ENCODE results near the gene JAK2.
"Not testable (repeated sequence)": the region's sequence is repeated elsewhere in the genome, so short reads cannot be mapped to it uniquely, and the experiment has no call there.

The JAK2 gene

DNA sequence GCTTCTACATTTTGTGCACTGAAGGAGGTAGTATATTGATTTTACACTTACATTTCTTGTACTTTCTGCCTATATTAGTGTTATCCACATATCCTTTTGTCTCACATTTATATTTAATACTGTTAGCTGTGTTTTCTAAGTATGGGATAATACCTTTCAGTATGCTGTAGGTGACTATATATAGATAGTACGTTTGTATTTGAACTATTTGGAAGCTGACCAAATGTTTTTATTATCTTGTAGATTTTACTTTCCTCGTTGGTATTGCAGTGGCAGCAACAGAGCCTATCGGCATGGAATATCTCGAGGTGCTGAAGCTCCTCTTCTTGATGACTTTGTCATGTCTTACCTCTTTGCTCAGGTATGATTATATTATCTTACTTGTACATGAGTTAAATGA is 59.1 kb downstream of the JAK2 start:
- DNase-seq: no peak

DNA sequence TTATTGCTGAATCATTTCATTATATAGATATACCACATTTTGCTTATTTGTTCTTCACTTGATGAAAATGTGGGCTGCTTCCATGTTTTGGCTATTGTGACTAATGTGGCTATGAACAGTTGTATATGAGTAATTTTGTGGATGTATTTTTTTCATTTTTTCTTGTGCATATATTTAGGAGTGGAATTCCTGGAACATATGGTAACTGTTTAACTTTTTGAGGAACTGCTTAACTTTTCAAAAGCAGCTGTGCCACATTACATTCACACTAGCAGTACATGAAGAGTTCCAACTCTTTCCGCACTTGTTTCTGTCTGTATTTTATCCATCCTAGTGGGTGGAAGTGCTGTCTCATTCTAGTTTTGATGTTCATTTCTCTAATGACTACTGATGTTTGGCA is 67.8 kb downstream of the JAK2 start:
- DNase-seq: no peak

DNA sequence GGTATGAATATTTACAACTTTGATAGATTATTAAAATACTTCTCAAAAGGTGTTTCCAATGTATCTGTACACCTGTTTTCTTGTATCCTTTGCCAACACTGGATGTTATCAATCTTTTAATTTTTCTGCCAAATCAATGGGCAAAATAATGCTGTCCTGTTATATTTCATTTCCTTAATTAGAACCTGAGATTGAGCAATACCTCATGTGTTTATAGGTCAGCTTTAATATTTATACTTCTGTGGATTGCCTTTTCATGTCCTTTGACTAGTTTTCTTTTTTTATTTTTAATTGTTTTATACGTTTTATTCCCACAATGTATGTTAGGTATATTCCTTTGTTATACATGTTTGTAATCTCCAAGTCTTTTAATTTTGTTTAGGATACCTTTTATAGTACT is 77.6 kb downstream of the JAK2 start:
- no peak for DNase-seq

DNA sequence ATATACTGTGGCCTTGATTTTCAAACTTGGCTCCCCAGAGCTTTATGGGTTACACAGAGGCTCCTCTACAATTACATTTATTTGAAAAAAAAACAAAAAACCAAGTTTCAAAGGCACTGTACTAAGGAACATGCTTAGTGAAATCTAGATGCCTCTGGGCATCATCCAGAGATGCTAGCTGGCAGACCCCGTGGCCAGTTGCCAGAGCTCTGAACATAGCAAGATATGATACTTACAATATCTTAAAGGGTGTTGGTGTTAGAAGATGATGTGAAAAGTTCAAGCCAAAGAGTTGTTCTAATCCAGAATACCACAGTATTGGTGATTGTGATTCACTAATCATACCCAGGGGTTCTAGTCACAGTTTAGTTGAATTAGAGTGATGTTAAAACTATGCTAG is 87.8 kb downstream of the JAK2 start:
- no peak for DNase-seq

DNA sequence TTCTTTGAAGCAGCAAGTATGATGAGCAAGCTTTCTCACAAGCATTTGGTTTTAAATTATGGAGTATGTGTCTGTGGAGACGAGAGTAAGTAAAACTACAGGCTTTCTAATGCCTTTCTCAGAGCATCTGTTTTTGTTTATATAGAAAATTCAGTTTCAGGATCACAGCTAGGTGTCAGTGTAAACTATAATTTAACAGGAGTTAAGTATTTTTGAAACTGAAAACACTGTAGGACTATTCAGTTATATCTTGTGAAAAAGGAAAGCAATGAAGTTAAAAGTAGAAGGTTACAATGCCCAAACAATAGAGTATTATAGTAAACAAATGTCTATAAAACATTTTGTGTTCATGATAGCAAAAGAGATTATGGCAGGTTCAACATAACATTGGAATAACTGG is 88.6 kb downstream of the JAK2 start:
- DNase-seq: no peak

DNA sequence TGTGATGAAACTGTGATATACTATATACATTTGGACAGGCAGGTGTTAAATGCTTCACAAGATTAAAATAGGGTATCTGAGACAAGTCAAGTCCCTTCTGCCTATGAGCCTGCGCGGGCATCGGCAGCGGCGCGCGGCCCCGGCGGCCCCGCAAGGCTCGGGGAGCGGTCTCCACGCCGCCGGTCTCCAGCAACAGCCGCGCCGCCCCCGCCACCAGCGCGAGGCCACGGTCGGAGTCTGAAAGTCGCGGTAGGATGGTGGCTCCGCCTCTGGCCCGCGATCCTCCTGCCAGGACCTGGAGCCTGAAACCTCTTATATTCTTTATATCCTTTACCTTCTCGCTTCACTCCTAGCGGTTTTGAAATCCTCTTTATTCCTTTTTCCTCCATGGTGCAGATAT is 100.9 kb downstream of the JAK2 start:
- DNase-seq: no peak

DNA sequence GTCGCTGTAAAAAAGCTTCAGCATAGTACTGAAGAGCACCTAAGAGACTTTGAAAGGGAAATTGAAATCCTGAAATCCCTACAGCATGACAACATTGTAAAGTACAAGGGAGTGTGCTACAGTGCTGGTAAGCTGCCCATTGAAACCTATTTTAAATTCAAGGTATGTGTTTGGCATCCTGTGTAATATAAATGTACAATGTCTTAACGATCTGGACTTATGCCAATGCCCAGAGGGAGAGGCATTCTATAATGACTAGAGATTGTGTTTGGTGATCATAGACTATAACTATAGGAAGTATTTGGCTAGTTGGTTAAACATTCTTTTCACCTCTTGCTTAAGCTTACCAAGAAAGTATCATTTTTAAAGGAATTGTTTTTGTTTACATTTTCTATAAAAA is 104.7 kb downstream of the JAK2 start:
- DNase-seq: no peak

DNA sequence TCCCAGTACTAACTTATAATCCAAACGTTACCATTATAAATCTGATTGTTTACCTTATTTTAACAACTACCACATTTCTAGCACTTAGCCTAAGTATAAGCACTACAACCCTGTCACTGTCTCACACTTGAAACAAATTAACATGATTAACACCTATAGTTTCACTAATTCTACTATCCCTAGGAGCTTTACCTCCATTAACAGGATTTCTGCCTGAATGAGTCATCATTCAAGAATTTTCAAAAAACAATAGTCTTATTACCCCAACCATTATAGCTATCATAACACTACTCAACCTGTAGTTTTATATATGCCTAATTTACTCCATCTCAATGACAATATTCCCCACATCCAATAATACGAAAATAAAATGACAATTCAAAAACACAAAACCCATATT is 110.7 kb downstream of the JAK2 start:
- DNase-seq: no peak

DNA sequence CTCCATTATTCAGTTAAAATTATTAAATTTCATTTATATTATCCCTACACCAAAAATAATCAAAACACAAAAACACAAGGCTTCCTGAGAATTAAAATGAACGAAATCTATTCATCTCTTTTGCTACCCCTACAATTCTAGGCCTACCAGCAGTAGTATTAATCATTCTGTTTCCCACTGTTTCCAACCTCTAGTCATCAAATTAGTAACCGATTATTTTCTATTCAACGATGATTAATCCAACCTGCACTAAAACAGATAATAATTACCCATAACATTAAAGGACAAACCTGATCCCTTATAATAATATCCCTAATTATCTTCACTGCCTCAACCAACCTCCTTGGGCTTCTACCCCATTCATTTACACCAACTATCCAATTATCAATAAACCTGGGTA is 114.4 kb downstream of the JAK2 start:
- no peak for DNase-seq

DNA sequence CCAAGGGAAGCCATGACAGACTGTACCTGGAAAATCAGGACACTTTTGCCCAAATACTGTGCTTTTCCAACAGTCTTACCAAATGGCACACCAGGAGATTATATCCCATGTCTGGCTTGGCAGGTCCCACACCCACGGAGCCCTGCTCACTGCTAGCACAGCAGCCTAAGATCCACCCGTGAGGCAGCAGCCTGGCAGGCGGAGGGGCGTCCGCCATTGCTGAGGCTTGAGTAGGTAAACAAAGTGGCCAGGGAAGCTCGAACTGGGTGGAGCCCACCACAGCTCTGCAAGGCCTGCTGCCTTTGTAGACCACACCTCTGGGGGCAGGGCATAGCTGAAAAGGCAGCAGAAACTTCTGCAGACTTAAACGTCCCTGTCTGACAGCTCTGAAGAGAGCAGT is 116.1 kb downstream of the JAK2 start:
- not testable (repeated sequence) for DNase-seq

DNA sequence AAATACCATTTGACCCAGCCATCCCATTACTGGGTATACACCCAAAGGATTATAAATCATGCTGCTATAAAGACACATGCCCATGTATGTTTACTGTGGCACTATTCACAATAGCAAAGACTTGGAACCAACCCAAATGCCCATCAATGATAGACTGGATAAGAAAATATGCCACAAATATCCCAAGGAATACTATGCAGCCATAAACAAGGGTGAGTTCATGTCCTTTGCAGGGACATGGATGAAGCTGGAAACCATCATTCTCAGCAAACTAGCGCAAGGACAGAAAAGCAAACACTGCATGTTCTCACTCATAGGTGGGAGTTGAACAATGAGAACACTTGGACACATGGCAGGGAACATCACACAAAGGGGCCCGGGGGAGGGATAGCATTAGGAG is 121.4 kb downstream of the JAK2 start:
- not testable (repeated sequence) for DNase-seq

DNA sequence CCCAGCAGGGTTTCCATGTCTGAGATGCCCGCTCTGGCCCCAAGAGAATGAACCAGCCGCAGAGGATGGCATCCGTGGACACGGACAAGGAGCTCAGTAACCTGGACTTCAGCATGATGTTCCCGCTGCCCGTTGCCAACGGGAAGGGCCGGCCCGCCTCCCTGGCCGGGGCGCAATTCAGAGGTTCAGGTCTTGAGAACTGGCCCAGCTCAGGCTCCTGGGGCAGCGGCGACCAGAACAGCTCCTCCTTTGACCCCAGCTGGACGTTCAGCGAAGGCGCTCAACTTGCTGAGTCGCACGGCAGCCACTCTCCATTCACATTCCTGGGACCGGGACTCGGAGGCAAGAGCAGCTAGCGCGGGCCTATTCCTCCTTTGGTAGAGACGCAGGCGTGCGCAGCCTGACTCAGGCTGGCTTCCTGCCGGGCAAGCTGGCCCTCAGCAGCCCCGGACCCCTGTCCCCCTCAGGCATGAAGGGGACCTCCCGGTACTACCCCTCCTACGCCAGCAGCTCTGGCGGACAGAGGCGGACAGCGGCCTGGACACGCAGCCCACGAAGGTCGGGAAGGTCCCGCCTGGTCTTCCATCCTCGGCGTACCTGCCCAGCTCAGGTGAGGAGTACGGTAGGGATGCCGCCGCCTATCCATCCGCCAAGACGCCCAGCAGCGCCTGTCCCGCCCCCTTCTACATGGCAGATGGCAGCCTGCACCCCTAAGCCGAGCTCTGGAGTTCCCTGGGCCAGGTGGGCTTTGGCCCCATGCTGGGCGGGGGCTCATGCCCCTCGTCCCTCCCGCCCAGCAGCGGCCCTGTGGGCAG is 126.0 kb downstream of the JAK2 start:
- DNase-seq: no peak

DNA sequence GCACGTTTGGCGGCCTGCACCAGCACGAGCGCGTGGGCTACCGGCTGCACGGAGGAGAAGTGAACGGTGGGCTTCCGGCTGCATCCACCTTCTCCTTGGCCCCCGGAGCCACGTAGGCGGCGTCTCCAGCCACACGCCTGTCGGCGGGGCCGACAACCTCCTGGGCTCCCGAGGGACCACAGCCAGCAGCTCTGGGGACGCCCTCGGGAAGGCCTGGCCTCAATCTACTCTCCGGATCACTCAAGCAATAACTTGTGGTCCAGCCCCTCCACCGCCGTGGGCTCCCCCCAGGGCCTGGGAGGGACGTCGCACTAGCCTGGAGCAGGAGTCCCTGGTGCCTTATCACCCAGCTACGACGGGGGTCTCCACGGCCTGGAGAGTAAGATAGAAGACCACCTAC is 126.6 kb downstream of the JAK2 start:
- no peak for DNase-seq

DNA sequence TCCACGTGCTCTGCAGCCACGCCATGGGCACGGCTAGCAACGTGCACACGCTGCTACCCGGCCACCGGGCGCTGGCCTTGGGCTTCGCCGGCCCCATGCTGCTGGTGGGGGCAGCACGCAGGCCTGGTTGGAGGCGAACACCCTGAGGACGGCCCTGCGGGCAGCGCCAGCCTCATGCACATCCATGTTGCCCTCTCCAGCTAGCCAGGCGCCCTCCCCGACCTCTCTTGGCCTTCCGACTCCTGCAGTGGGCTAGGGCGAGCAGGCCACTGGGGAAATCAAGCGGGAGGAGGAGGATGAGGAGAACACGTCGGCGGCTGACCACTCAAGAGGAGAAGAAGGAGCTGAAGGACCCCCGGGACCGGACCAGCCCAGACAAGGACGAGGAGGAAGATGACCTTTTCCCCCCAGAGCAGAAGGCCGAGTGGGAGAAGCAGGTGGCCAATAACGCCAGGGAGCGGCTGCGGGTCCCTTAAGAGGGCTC is 127.1 kb downstream of the JAK2 start:
- DNase-seq: no peak

DNA sequence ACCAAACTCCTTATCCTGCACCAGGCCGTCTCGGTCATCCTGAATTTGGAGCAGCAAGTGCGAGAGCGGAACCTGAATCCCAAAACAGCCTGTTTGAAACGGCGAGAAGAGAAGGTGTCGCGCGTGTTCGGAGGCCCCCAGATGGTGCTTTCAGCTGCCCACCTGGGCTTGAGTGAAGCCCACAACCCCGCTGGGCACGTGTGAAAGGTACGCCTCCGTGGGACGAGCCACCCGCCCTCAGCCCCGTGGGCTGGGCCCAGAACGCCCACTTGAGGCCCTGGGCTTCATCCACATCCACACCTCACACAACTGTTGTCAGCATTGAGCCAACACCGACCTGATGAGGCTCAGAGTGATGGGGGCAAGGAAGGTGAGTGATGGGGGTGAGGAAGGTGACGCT is 127.6 kb downstream of the JAK2 start:
- no peak for DNase-seq

DNA sequence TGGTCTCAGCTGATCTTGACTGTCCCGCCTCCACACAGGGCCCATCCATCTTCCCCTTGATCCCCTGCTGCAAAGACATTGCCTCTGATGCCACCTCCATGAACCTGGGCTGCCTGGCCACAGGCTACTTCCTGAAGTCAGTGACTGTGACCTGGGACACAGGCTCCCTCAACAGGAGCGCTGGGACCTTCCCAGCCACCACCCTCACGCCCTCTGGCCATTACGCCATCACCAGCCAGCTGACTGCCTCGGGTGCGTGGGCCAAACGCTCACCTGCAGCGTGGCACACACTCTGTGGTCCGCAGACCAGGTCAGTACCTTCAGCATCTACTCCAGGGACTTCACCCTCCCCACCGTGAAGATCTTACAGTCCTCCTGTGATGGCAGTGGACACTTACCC is 128.5 kb downstream of the JAK2 start:
- DNase-seq: no peak

DNA sequence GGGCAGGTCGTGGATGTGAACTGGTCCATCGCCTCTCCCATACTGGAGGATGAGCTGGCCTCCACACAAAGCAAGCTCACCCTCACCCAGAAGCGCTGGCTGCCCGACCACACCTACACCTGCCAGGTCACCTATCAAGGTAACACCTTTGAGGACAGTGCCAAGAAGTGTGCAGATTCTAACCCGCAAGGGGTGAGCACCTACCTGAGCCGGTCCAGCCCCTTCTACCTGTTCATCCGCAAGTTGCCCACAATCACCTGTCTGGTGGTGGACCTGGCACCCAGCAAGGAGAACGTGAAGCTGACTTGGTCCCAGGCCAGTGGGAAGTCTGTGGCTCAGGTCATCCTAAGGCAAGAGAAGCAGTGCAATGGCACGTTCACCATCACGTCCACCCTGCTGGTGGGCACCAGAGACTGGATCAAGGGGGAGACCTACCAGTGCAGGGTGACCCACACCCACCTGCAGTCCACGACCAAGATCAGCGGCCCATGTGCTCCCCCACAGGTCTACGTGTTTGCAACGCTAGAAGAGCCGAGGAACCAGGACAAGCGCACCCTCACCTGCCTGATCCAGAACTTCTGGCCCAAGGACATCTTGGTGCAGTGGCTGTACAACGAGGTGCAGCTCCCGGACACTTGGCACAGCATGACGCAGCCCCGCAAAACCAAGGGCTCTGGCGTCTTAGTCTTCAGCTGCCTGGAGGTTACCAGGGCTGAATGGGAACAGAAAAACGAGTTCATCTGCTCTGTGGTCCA is 129.1 kb downstream of the JAK2 start:
- no peak for DNase-seq

DNA sequence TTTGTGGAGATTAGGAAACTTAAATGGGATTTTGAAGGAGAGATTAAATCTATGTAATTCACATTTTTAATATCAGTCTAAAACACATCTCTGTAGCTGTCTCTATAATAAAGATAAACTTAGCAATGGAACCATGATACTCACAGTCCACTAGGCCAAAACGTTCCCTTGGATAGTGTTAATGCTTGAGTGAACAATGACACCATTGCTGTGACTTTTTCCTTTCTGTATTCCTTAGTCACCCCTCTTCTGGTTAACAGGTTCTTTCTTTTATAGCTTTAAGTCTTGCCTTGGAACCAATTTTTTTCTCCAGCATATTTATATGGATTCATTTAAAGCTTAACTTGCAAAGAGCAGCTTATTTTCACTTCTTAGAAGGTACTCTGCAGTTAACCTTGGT is 137.0 kb downstream of the JAK2 start:
- DNase-seq: no peak

DNA sequence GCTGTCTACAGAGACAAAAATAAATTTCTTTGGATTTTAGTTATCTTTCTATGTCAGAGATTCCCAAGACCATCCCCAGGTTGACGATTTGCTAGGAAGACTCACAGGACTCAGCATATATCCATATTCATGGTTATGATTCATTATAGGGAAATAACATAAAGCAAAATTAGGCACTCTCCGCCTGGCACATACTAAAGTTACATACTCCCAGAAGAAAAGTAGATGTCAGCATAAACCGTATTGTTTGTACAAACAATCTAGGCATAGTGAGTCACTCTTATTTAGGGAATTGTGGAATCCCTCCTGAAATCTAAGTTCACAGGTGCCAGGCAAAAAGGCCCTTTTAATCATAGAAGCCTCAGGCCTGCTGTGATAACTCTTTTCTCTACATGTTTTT is 137.4 kb downstream of the JAK2 start:
- DNase-seq: no peak

DNA sequence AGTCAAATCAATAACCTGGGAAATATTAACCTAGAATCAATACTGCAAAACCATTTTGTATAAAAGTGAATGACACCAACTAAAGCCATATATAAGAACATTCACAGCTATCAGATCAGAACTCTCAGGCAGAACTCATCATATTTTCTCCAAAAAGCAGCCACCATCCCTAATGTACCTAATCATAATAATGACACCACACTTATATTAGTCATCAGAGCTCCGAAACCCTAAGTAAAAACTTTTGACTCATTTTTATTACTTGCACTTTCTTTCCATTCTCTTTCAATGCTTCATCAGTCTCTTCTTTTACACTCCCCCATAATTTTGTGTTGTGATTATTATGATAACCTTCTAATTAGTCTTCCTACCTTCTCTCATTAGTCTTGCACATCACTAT is 155.1 kb downstream of the JAK2 start:
- no peak for DNase-seq

DNA sequence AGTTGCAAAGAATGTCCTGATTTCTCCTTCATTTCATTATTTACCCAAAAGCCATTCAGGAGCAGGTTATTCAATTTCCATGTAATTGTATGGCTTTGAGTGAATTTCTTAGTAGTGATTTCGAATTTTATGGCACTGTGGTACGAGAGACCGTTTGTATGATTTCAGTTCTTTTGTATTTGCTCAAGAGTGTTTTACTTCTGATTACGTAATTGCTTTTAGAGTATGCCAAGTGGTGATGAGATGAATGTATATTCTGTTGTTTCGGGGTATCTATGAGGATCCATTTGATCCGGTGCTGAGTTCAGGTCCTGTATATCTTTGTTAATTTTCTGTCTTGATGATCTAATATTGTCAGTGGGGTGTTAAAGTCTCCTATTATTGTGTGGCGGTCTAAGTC is 159.1 kb downstream of the JAK2 start:
- DNase-seq: no peak

DNA sequence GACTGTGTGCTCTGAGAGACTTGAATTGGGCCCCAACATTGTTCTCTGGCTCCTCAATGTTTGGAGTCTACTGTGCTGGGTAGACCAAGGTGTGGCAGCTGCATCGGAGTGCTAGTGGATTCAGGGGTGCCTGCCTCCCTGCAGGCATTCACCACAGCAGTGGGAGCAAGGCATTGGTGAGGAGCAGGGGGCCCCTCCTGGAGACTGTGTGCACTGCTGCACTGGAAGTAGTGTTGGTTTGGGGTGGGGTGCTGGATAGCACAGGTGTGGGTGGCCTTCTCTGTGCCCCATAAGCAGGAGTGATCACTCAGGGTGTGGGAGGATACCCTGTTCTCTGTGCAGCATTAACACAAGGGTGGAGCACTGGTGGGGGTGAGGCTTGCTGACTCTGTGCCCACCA is 161.2 kb downstream of the JAK2 start:
- DNase-seq: no peak
